SK-N-SH treated with all-trans-retinoic acid at 6 μM for 48 hours (cell line): Measurements from ENCODE around the gene ZFP62.

Experiments
- ATAC-seq: fragments of 200-7000 bp; cut with Tn5 transposase; 3 replicates; pipeline ENCODE4 v1.9.1; 2020; ENCODE audit warnings: mild to moderate bottlenecking, moderate library complexity
- ARNTL ChIP-seq: fragments of 450-650 bp; formaldehyde crosslinking; IDR thresholded peaks from 2 replicates; pipeline ENCODE4 v1.5.0; 2020; ENCODE audit warnings: low read depth, mild to moderate bottlenecking, moderate library complexity, borderline replicate concordance
- BACH2 ChIP-seq: fragments of 250-450 bp; sonication (Bioruptor Pico); IDR thresholded peaks from 2 replicates; pipeline ENCODE4 v1.9.0; 2021; ENCODE audit warnings: mild to moderate bottlenecking, borderline replicate concordance
- CSDC2 ChIP-seq: fragments of 250-450 bp; sonication (Bioruptor Pico); IDR thresholded peaks from 2 replicates; pipeline ENCODE4 v1.5.0; 2020; ENCODE audit warnings: mild to moderate bottlenecking, moderate library complexity
- ESRRG ChIP-seq: fragments of 250-450 bp; sonication (Bioruptor Pico); IDR thresholded peaks from 2 replicates; pipeline ENCODE4 v1.6.1; 2021; ENCODE audit warnings: mild to moderate bottlenecking
- GLIS3 ChIP-seq: fragments of 250-450 bp; sonication (Bioruptor Pico); IDR thresholded peaks from 2 replicates; pipeline ENCODE4 v1.5.0; 2020; ENCODE audit warnings: mild to moderate bottlenecking, moderate library complexity
- ISL1 ChIP-seq: fragments of 250-450 bp; sonication (Bioruptor Pico); IDR thresholded peaks from 2 replicates; pipeline ENCODE4 v2.1.2; 2022; ENCODE audit warnings: mild to moderate bottlenecking, moderate library complexity
- OSR1 ChIP-seq: fragments of 250-450 bp; sonication (Bioruptor Pico); IDR thresholded peaks from 2 replicates; pipeline ENCODE4 v1.8.0; 2022; ENCODE audit warnings: moderate library complexity, mild to moderate bottlenecking, inconsistent platforms
- PPARA ChIP-seq: fragments of 250-450 bp; sonication (Bioruptor Pico); IDR thresholded peaks from 2 replicates; pipeline ENCODE4 v1.5.0; 2020; ENCODE audit warnings: mild to moderate bottlenecking, borderline replicate concordance
- RARB ChIP-seq: fragments of 250-450 bp; sonication (Bioruptor Pico); IDR thresholded peaks from 2 replicates; pipeline ENCODE4 v1.8.0; 2021; ENCODE audit warnings: mild to moderate bottlenecking, moderate library complexity
- SNAI2 ChIP-seq: fragments of 250-450 bp; sonication (Bioruptor Pico); IDR thresholded peaks from 2 replicates; pipeline ENCODE4 v1.5.0; 2020; ENCODE audit warnings: mild to moderate bottlenecking, moderate library complexity
- TCF4 ChIP-seq: fragments of 250-450 bp; sonication (Bioruptor Pico); IDR thresholded peaks from 2 replicates; pipeline ENCODE4 v1.8.0; 2021; ENCODE audit warnings: mild to moderate bottlenecking, moderate library complexity, borderline replicate concordance
- TOX ChIP-seq: fragments of 250-450 bp; sonication (Bioruptor Pico); IDR thresholded peaks from 2 replicates; pipeline ENCODE4 v1.8.0; 2021; ENCODE audit warnings: mild to moderate bottlenecking, moderate library complexity, borderline replicate concordance
- ZC3H10 ChIP-seq: fragments of 250-450 bp; sonication (Bioruptor Pico); IDR thresholded peaks from 2 replicates; pipeline ENCODE4 v1.5.1; 2021; ENCODE audit warnings: mild to moderate bottlenecking, moderate library complexity
- ZFP3 ChIP-seq: fragments of 250-450 bp; sonication (Bioruptor Pico); IDR thresholded peaks from 2 replicates; pipeline ENCODE4 v1.5.0; 2020; ENCODE audit warnings: mild to moderate bottlenecking, moderate library complexity
- ZFP30 ChIP-seq: fragments of 450-650 bp; formaldehyde crosslinking; IDR thresholded peaks from 2 replicates; pipeline ENCODE4 v1.5.0; 2022; ENCODE audit warnings: mild to moderate bottlenecking, moderate library complexity
- ZNF565 ChIP-seq: fragments of 450-650 bp; formaldehyde crosslinking; conservative IDR thresholded peaks from 2 replicates; pipeline ENCODE4 v1.5.0; 2020; ENCODE audit warnings: low read depth, mild to moderate bottlenecking, moderate library complexity
- ZNF70 ChIP-seq: fragments of 450-650 bp; formaldehyde crosslinking; IDR thresholded peaks from 2 replicates; pipeline ENCODE4 v1.5.0; 2020; ENCODE audit warnings: mild to moderate bottlenecking, moderate library complexity
- ZNF8 ChIP-seq: fragments of 450-650 bp; formaldehyde crosslinking; IDR thresholded peaks from 2 replicates; pipeline ENCODE4 v1.5.0; 2020; ENCODE audit warnings: mild to moderate bottlenecking, moderate library complexity
- TF ChIP-seq, protein P1 (sequence below): fragments of 250-450 bp; sonication (Bioruptor Pico); IDR thresholded peaks from 2 replicates; pipeline ENCODE4 v1.5.0; 2020; ENCODE audit warnings: mild to moderate bottlenecking, moderate library complexity
- TF ChIP-seq, protein P2 (sequence below): fragments of 250-450 bp; sonication (Bioruptor Pico); IDR thresholded peaks from 2 replicates; pipeline ENCODE4 v1.5.1; 2020; ENCODE audit warnings: low read depth, mild to moderate bottlenecking, moderate library complexity
- TF ChIP-seq, protein P3 (sequence below): fragments of 250-450 bp; sonication (Bioruptor Pico); IDR thresholded peaks from 2 replicates; pipeline ENCODE4 v1.5.1; 2021; ENCODE audit warnings: mild to moderate bottlenecking, moderate library complexity
- TF ChIP-seq, protein P4 (sequence below): fragments of 250-450 bp; sonication (Bioruptor Pico); IDR thresholded peaks from 2 replicates; pipeline ENCODE4 v1.8.0; 2020; ENCODE audit warnings: mild to moderate bottlenecking, moderate library complexity, borderline replicate concordance

Gene ZFP62

DNA sequence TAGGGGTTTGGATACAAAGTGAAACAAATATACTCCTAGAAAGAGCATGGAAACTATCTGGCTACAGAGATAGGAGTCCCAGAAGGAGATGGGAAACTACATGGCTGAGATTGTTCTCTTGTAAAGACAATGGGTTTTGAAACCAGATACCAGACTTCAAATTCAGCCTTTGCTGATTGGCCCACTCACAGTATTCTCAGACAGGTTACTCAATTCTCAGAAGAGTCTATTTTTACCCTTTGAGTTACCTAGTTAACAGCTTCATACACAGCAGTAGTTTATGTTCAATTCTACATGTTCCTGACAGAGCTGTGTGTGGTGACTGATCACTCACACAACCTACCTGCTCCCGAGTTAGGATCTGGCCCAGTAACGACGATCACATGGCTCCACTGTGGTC lies 14.1 kb downstream of the ZFP62 start:
- no peak for ATAC-seq

DNA sequence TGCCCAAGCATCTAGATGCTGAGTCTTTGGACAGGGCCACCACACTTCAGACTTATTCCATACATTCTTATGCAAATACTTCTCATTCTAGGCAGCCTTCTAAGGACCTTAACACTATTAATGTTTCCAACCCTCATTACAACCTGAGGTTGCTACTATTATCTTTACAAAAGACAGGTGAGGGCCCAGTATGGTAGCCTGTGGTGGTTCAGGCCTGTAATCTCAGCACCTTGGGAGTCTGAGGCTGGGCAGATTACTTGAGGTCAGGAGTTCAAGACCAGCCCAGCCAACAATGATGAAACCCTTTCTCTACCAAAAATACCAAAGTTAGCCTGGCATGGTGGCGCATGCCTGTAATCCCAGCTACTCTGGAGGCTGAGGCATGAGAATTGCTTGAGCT lies 16.2 kb downstream of the ZFP62 start:
- ATAC-seq = no peak
- no peak for TF ChIP-seq SNAI2 (CRISPR knock-in tag)

More for the DNA sequence above, 14.1 kb downstream of the ZFP62 start:
- TF ChIP-seq PPARA (CRISPR knock-in tag) (no peak), ISL1 (CRISPR knock-in tag) (no peak), ZNF8 (CRISPR knock-in tag) (no peak), ZNF565 (CRISPR knock-in tag) (no peak), OSR1 (no peak), BACH2 (CRISPR knock-in tag) (no peak), ZNF70 (no peak), ZFP3 (no peak), SNAI2 (CRISPR knock-in tag) (no peak), RARB (no peak), CSDC2 (CRISPR knock-in tag) (no peak)
- TF ChIP-seq, protein P1, sequence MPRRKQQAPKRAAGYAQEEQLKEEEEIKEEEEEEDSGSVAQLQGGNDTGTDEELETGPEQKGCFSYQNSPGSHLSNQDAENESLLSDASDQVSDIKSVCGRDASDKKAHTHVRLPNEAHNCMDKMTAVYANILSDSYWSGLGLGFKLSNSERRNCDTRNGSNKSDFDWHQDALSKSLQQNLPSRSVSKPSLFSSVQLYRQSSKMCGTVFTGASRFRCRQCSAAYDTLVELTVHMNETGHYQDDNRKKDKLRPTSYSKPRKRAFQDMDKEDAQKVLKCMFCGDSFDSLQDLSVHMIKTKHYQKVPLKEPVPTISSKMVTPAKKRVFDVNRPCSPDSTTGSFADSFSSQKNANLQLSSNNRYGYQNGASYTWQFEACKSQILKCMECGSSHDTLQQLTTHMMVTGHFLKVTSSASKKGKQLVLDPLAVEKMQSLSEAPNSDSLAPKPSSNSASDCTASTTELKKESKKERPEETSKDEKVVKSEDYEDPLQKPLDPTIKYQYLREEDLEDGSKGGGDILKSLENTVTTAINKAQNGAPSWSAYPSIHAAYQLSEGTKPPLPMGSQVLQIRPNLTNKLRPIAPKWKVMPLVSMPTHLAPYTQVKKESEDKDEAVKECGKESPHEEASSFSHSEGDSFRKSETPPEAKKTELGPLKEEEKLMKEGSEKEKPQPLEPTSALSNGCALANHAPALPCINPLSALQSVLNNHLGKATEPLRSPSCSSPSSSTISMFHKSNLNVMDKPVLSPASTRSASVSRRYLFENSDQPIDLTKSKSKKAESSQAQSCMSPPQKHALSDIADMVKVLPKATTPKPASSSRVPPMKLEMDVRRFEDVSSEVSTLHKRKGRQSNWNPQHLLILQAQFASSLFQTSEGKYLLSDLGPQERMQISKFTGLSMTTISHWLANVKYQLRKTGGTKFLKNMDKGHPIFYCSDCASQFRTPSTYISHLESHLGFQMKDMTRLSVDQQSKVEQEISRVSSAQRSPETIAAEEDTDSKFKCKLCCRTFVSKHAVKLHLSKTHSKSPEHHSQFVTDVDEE (CRISPR knock-in tag) = no peak
- TF ChIP-seq, protein P2, sequence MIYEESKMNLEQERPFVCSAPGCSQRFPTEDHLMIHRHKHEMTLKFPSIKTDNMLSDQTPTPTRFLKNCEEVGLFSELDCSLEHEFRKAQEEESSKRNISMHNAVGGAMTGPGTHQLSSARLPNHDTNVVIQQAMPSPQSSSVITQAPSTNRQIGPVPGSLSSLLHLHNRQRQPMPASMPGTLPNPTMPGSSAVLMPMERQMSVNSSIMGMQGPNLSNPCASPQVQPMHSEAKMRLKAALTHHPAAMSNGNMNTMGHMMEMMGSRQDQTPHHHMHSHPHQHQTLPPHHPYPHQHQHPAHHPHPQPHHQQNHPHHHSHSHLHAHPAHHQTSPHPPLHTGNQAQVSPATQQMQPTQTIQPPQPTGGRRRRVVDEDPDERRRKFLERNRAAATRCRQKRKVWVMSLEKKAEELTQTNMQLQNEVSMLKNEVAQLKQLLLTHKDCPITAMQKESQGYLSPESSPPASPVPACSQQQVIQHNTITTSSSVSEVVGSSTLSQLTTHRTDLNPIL = no peak
- TF ChIP-seq, protein P3, sequence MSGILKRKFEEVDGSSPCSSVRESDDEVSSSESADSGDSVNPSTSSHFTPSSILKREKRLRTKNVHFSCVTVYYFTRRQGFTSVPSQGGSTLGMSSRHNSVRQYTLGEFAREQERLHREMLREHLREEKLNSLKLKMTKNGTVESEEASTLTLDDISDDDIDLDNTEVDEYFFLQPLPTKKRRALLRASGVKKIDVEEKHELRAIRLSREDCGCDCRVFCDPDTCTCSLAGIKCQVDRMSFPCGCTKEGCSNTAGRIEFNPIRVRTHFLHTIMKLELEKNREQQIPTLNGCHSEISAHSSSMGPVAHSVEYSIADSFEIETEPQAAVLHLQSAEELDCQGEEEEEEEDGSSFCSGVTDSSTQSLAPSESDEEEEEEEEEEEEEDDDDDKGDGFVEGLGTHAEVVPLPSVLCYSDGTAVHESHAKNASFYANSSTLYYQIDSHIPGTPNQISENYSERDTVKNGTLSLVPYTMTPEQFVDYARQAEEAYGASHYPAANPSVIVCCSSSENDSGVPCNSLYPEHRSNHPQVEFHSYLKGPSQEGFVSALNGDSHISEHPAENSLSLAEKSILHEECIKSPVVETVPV = no peak

DNA sequence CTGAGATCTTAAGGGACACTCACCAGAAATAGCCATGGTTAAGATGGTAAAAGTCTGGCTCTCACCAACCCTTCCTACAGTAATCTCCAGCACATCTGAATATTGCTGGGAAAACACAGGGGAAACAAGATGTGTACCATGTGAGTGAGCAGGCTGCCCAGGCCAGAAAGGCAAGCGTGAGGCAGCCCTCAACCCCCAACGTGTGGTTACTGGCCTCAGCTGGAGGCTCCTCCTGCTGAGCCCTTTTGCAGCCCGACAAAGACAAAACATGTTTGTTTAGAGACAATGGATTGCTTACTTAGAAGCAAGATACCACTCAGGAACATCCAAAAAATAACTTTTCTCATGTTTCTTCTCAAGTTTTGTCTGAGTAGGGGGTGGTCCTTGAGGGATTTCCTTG lies 16.6 kb downstream of the ZFP62 start:
- no peak for ATAC-seq
- TF ChIP-seq ZFP3 (no peak), ARNTL (no peak), ZC3H10 (no peak), TOX (no peak), SNAI2 (CRISPR knock-in tag) (no peak), PPARA (CRISPR knock-in tag) (no peak), BACH2 (CRISPR knock-in tag) (no peak)
- TF ChIP-seq, protein P4, sequence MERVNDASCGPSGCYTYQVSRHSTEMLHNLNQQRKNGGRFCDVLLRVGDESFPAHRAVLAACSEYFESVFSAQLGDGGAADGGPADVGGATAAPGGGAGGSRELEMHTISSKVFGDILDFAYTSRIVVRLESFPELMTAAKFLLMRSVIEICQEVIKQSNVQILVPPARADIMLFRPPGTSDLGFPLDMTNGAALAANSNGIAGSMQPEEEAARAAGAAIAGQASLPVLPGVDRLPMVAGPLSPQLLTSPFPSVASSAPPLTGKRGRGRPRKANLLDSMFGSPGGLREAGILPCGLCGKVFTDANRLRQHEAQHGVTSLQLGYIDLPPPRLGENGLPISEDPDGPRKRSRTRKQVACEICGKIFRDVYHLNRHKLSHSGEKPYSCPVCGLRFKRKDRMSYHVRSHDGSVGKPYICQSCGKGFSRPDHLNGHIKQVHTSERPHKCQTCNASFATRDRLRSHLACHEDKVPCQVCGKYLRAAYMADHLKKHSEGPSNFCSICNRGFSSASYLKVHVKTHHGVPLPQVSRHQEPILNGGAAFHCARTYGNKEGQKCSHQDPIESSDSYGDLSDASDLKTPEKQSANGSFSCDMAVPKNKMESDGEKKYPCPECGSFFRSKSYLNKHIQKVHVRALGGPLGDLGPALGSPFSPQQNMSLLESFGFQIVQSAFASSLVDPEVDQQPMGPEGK (CRISPR knock-in tag) = no peak
- TF ChIP-seq, protein P2 = no peak

DNA sequence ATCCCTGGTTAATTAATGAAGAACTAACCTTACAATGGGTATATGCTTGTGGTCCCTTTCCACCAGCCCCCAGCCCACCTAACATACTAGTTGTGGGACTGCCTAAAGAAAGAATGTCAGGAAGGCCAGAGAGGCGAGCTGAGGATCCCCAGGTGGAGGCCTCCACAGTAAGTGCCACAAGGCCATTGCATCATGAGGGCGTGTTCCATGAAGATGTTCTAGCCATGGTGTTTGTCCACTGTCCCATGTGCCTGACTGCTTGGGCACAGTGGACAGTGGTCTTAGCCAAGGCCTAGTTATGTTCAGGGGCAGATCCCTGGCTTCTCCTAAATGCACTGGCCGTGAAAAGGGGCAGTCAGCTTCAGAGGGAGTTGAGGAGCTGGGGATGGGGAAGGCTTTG lies 21.1 kb downstream of the ZFP62 start:
- no peak for ATAC-seq
- TF ChIP-seq ZFP30 (CRISPR knock-in tag) (no peak), ZNF565 (CRISPR knock-in tag) (no peak), OSR1 (no peak), PPARA (CRISPR knock-in tag) (no peak), RARB (no peak), ARNTL (no peak), GLIS3 (CRISPR knock-in tag) (no peak), TCF4 (CRISPR knock-in tag) (no peak), SNAI2 (CRISPR knock-in tag) (no peak), ESRRG (CRISPR knock-in tag) (no peak), ISL1 (CRISPR knock-in tag) (no peak)
- TF ChIP-seq, protein P3 = no peak
- TF ChIP-seq, protein P1 (CRISPR knock-in tag) = no peak
